CD8-positive, alpha-beta memory T cell (primary cell): ENCODE results near the gene ARGLU1. TPM values are rescaled to one million over a fixed set of nuclear protein-coding genes. Genes with fewer than 3 reads are reported as not detected.
A peak's percentile ranks its signal among the peaks of the same experiment; 100 is the strongest.

Experiments used
- CTCF ChIA-PET: fragments of 350-600 bp; sonication (Branson Sonifier 250); formaldehyde crosslinking; loops from one replicate; lab custom pipeline; 2021; ENCODE audit warnings: antibody characterized with exemption; lab: Charles Lee
- POLR2A ChIA-PET: fragments of 350-600 bp; sonication (Branson Sonifier 250); formaldehyde crosslinking; loops from one replicate; lab custom pipeline; 2021; ENCODE audit warnings: antibody characterized with exemption; lab: Charles Lee
- DNase-seq, 5 donors: peaks; one replicate each; pipeline versions ENCODE4 v3.0.0 to v3.0.0-alpha.2; 2020 to 2022; ENCODE audit warnings: mixed read lengths in 1 of 5
- H3K27ac ChIP-seq: one replicate; pipeline ENCODE4 v1.7.0; 2013; ENCODE audit warnings: low read depth, mild to moderate bottlenecking, low read length, moderate library complexity
- H3K27me3 ChIP-seq: 2 replicates; pipeline ENCODE4 v1.7.0; 2013; ENCODE audit warnings: low read length, mild to moderate bottlenecking; ENCODE audit not compliant: insufficient read depth, poor library complexity, severe bottlenecking
- H3K36me3 ChIP-seq: 2 replicates; pipeline ENCODE4 v1.7.0; 2013; ENCODE audit warnings: mild to moderate bottlenecking, low read length, moderate library complexity; ENCODE audit not compliant: insufficient read depth
- H3K4me1 ChIP-seq: 2 replicates; pipeline ENCODE4 v1.7.0; 2013; ENCODE audit warnings: mild to moderate bottlenecking, low read length, moderate library complexity; ENCODE audit not compliant: insufficient read depth
- H3K4me3 ChIP-seq: 2 replicates; pipeline ENCODE4 v1.7.0; 2013; ENCODE audit warnings: mild to moderate bottlenecking, low read length
- H3K9me3 ChIP-seq: 2 replicates; pipeline ENCODE4 v1.7.0; 2013; ENCODE audit warnings: mild to moderate bottlenecking, low read length
- H3K27ac Mint-ChIP-seq, 8 donors: one replicate each; pipeline ENCODE4 v1.8.0; 2020 to 2021; ENCODE audit warnings: mixed read lengths in 8 of 8, mild to moderate bottlenecking in 6 of 8, inconsistent platforms in 3 of 8, moderate library complexity in 3 of 8
- H3K27me3 Mint-ChIP-seq, 2 donors: one replicate each; pipeline ENCODE4 v1.8.0; 2020 to 2021; ENCODE audit warnings: mixed read lengths in 2 of 2, mild to moderate bottlenecking in 1 of 2, moderate library complexity in 1 of 2
- H3K36me3 Mint-ChIP-seq, 3 donors: one replicate each; pipeline ENCODE4 v1.8.0; 2020 to 2021; ENCODE audit warnings: mixed read lengths in 3 of 3, inconsistent platforms in 1 of 3, mild to moderate bottlenecking in 1 of 3
- H3K4me1 Mint-ChIP-seq, 3 donors: one replicate each; pipeline ENCODE4 v1.8.0; 2020 to 2021; ENCODE audit warnings: mixed read lengths in 3 of 3, inconsistent platforms in 1 of 3, mild to moderate bottlenecking in 1 of 3
- H3K4me3 Mint-ChIP-seq, 7 donors: one replicate each; pipeline ENCODE4 v1.8.0; 2020 to 2021; ENCODE audit warnings: mixed read lengths in 7 of 7, mild to moderate bottlenecking in 6 of 7, moderate library complexity in 4 of 7, inconsistent platforms in 2 of 7
- H3K9me3 Mint-ChIP-seq, 5 donors: one replicate each; pipeline ENCODE4 v1.8.0; 2020 to 2022; ENCODE audit warnings: mixed read lengths in 5 of 5, mild to moderate bottlenecking in 3 of 5, moderate library complexity in 2 of 5, inconsistent platforms in 1 of 5
- polyA plus RNA-seq: library from polyadenylated mRNA; unstranded; fragments of 300-500 nt; fragmentation: Illumina TruSeq; gene quantifications from one replicate; pipeline ENCODE4 v1.2.3, GENCODE V29; 2021
- total RNA-seq, 2 experiments: library from RNA; stranded (reverse); gene quantifications; one replicate each; pipeline ENCODE4 v1.2.3, GENCODE V29; 2021

ARGLU1 gene
- total and polyA plus RNA-seq, 3 experiments from 2014 or later: 39.2 to 89.0 (median 85.8) TPM

GRCh38 chr13:106493533-106494220, 74.3 kb downstream of the ARGLU1 start:
- Mint-ChIP-seq H3K4me1 (peaks cover 11 to 25% (median 23%) of the 10 kb centered on the region in 3 donors), H3K36me3 (no peaks in the 10 kb centered on the region), H3K27ac (no peak overlapping the region), H3K4me3 (no peak overlapping the region), H3K27me3 (peaks cover 23 to 85% of the 10 kb centered on the region in 2 donors), H3K9me3 (no peaks in the 10 kb centered on the region)
- no peak overlapping the region for H3K4me3 ChIP-seq
- no peaks in the 10 kb centered on the region for H3K36me3 ChIP-seq
- CTCF ChIA-PET: no interaction called here
- peaks cover 5% of the 10 kb centered on the region for H3K4me1 ChIP-seq
- no peak overlapping the region for H3K27ac ChIP-seq
- no peak for DNase-seq
- POLR2A ChIA-PET: no interaction called here
- no peaks in the 10 kb centered on the region for H3K9me3 ChIP-seq
- peaks cover 6% of the 10 kb centered on the region for H3K27me3 ChIP-seq

DNA sequence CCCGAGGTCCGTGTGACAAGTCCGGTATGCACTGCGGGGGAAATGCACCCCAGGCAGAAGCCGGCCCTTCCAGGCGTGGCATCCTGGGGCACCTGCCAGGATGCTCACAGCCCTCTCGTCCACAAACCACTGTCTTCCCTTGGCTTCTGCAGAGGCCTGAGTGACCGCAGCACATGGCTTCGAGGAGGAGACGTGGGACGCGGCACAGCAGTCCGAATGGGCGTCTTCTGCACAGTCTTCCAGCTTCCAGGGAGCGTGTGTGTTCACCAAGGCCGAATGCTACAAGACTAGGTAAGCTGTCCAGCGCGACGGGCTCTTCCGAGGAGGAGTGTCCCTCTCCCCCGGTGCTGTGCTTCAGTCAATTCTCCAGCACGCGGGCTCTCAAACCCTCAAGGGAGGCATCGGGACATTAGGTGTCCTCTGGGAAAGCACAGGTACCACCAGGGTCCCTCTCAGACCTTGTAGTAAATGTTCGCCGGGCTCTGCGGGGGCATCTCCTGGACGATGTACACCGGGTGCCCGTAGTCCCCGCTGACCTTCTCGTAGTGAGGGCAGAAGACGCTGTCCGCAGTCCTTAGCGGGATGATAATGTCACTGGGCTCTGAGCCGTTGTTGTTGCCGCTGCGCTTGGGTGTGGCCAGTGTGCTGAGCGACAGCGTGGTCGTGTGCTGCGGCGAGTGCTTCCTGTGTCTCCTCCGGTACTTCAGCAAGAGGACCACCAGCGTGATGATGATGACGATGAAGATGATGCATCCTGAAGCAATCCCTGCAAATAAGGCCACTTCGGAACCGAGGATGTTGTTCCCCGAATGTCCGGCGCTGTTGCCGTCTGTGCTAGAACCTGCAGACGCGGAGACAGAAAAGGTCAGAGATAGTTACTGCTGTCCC, 75.1 kb downstream of the ARGLU1 start:
- no peak overlapping the region for H3K4me3 Mint-ChIP-seq
- peaks cover 6% of the 10 kb centered on the region for H3K27me3 ChIP-seq
- no peak overlapping the region for H3K4me3 ChIP-seq
- H3K36me3 ChIP-seq: no peaks in the 10 kb centered on the region
- DNase-seq: no peak
- no peaks in the 10 kb centered on the region for H3K36me3 Mint-ChIP-seq
- no peaks in the 10 kb centered on the region for H3K9me3 Mint-ChIP-seq
- H3K27me3 Mint-ChIP-seq: peaks cover 23 to 84% of the 10 kb centered on the region in 2 donors
- H3K9me3 ChIP-seq: no peaks in the 10 kb centered on the region
- POLR2A ChIA-PET: no interaction called here
- CTCF ChIA-PET: no interaction called here
- peaks cover 11 to 25% (median 23%) of the 10 kb centered on the region in 3 donors for H3K4me1 Mint-ChIP-seq
- H3K4me1 ChIP-seq: peaks cover 5% of the 10 kb centered on the region
- H3K27ac Mint-ChIP-seq: peak overlapping the region in 1 of 8 donors; percentile 44
- no peak overlapping the region for H3K27ac ChIP-seq

- ChIA-PET POLR2A (no interaction called here), CTCF (no interaction called here)
- DNase-seq: no peak
- H3K27me3 ChIP-seq: peaks cover 6% of the 10 kb centered on the region
- Mint-ChIP-seq H3K4me3 (peak overlapping the region in 1 of 7 donors; percentile 17), H3K36me3 (no peaks in the 10 kb centered on the region), H3K27ac (peak overlapping the region in 2 of 8 donors; percentile 6 to 36), H3K9me3 (no peaks in the 10 kb centered on the region), H3K4me1 (peaks cover 11 to 25% (median 23%) of the 10 kb centered on the region in 3 donors), H3K27me3 (peaks cover 23 to 85% of the 10 kb centered on the region in 2 donors)
- peaks cover 5% of the 10 kb centered on the region for H3K4me1 ChIP-seq
- no peaks in the 10 kb centered on the region for H3K36me3 ChIP-seq
- no peaks in the 10 kb centered on the region for H3K9me3 ChIP-seq
- H3K4me3 ChIP-seq: no peak overlapping the region
- no peak overlapping the region for H3K27ac ChIP-seq
Observed at GRCh38 chr13:106491928-106492587, 75.9 kb downstream of the ARGLU1 start.

Other genes starting within 250 kb of the ARGLU1 start
- under 1 TPM; 0.11 to 0.22 TPM for gene EFNB2, start 32.5 kb downstream of the ARGLU1 start, total RNA-seq
- 0.05 TPM for gene EFNB2, start 32.5 kb downstream of the ARGLU1 start, polyA plus RNA-seq